Measurements from ENCODE around the gene RSL24D1.

The RSL24D1 gene

GRCh38 chr15:55221090-55222011 is 24.6 kb upstream of the RSL24D1 start:
- TF ChIP-seq POLR2AphosphoS5 (IDR thresholded peaks at IDR 0.05; ENCODE audit: low read depth, low read length) (no peak), FOXP2 (optimal IDR thresholded peaks at IDR 0.05; ENCODE audit: borderline replicate concordance, extremely low read depth, extremely low read length, insufficient read depth) (no peak)

- TF ChIP-seq, protein P1, sequence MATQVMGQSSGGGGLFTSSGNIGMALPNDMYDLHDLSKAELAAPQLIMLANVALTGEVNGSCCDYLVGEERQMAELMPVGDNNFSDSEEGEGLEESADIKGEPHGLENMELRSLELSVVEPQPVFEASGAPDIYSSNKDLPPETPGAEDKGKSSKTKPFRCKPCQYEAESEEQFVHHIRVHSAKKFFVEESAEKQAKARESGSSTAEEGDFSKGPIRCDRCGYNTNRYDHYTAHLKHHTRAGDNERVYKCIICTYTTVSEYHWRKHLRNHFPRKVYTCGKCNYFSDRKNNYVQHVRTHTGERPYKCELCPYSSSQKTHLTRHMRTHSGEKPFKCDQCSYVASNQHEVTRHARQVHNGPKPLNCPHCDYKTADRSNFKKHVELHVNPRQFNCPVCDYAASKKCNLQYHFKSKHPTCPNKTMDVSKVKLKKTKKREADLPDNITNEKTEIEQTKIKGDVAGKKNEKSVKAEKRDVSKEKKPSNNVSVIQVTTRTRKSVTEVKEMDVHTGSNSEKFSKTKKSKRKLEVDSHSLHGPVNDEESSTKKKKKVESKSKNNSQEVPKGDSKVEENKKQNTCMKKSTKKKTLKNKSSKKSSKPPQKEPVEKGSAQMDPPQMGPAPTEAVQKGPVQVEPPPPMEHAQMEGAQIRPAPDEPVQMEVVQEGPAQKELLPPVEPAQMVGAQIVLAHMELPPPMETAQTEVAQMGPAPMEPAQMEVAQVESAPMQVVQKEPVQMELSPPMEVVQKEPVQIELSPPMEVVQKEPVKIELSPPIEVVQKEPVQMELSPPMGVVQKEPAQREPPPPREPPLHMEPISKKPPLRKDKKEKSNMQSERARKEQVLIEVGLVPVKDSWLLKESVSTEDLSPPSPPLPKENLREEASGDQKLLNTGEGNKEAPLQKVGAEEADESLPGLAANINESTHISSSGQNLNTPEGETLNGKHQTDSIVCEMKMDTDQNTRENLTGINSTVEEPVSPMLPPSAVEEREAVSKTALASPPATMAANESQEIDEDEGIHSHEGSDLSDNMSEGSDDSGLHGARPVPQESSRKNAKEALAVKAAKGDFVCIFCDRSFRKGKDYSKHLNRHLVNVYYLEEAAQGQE (IDR thresholded peaks at IDR 0.05; ENCODE audit: insufficient read depth in 1 of 2, low read depth in 2 of 2, low read length in 2 of 2), result no peak
- TF ChIP-seq SIN3A (IDR thresholded peaks at IDR 0.05; ENCODE audit: borderline replicate concordance, insufficient read depth, low read length) (no peak), TAF1 (IDR thresholded peaks at IDR 0.05; ENCODE audit: borderline replicate concordance, insufficient read depth, low read length) (no peak), FOXP2 (optimal IDR thresholded peaks at IDR 0.05; ENCODE audit: borderline replicate concordance, extremely low read depth, extremely low read length, insufficient read depth) (no peak), POLR2AphosphoS5 (IDR thresholded peaks at IDR 0.05; ENCODE audit: low read depth, low read length) (no peak)
Observed at GRCh38 chr15:55220606-55221005, 23.9 kb upstream of the RSL24D1 start.

- TF ChIP-seq POLR2AphosphoS5 (IDR thresholded peaks at IDR 0.05; ENCODE audit: low read depth, low read length) (no peak), TAF1 (IDR thresholded peaks at IDR 0.05; ENCODE audit: borderline replicate concordance, insufficient read depth, low read length) (no peak), SIN3A (IDR thresholded peaks at IDR 0.05; ENCODE audit: borderline replicate concordance, insufficient read depth, low read length) (no peak), FOXP2 (optimal IDR thresholded peaks at IDR 0.05; ENCODE audit: borderline replicate concordance, extremely low read depth, extremely low read length, insufficient read depth) (no peak)
- TF ChIP-seq, protein P1 (IDR thresholded peaks at IDR 0.05; ENCODE audit: insufficient read depth in 1 of 2, low read depth in 2 of 2, low read length in 2 of 2), result no peak
Observed at GRCh38 chr15:55218056-55218455, 21.3 kb upstream of the RSL24D1 start.

DNA sequence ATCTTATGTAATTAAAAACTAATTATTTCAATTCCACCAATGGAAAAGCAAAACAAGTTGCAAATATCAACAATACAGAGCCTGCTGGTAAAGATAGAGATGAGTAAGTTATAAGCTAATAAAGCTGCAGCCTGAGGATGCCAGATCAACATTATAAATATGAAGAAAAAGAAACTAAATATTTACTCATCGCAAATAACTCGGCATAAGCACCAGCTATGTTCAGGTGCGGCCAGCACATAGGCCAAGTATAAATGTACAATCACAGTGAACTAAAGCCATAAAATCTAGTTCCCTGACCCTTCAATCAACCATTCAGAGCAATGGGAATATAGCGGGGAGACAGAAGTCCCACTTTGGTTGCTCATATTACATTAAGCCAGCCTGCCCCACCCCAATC is 7.7 kb upstream of the RSL24D1 start:
- TF ChIP-seq POLR2AphosphoS5 (IDR thresholded peaks at IDR 0.05; ENCODE audit: low read depth, low read length) (no peak), FOXP2 (optimal IDR thresholded peaks at IDR 0.05; ENCODE audit: borderline replicate concordance, extremely low read depth, extremely low read length, insufficient read depth) (no peak), SIN3A (IDR thresholded peaks at IDR 0.05; ENCODE audit: borderline replicate concordance, insufficient read depth, low read length) (no peak), TAF1 (IDR thresholded peaks at IDR 0.05; ENCODE audit: borderline replicate concordance, insufficient read depth, low read length) (no peak)
- TF ChIP-seq, protein P1 (IDR thresholded peaks at IDR 0.05; ENCODE audit: insufficient read depth in 1 of 2, low read depth in 2 of 2, low read length in 2 of 2), result no peak

GRCh38 chr15:55202206-55202605 is 5.5 kb upstream of the RSL24D1 start:
- TF ChIP-seq TAF1 (IDR thresholded peaks at IDR 0.05; ENCODE audit: borderline replicate concordance, insufficient read depth, low read length), result no peak
- TF ChIP-seq POLR2AphosphoS5 (IDR thresholded peaks at IDR 0.05; ENCODE audit: low read depth, low read length), result no peak

DNA sequence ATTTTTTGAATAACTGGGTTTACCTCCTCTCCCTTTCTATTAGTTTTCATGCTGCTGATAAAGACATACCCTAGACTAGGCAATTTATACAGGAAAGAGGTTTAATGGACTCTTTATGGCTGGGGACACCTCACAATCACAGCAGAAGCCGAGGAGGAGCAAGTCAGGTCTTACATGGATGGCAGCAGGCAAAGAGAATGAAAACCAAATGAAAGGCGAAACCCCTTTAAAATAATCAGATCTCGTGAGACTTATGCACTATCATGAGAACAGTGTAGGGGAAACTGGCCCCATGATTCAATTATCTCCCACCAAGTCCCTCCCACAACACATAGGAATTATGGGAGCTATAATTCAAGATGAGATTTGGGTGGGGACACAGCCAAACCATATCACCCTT is 2.0 kb upstream of the RSL24D1 start:
- no peak for TF ChIP-seq SIN3A (IDR thresholded peaks at IDR 0.05; ENCODE audit: borderline replicate concordance, insufficient read depth, low read length)
- TF ChIP-seq, protein P1 (IDR thresholded peaks at IDR 0.05; ENCODE audit: insufficient read depth in 1 of 2, low read depth in 2 of 2, low read length in 2 of 2), result no peak
- TF ChIP-seq TAF1 (IDR thresholded peaks at IDR 0.05; ENCODE audit: borderline replicate concordance, insufficient read depth, low read length), result no peak
- TF ChIP-seq POLR2AphosphoS5 (IDR thresholded peaks at IDR 0.05; ENCODE audit: low read depth, low read length), result no peak
- TF ChIP-seq FOXP2 (optimal IDR thresholded peaks at IDR 0.05; ENCODE audit: borderline replicate concordance, extremely low read depth, extremely low read length, insufficient read depth), result no peak

Data from PFSK-1 (cell line).